ENCODE data around the gene TIAM2.

Gene TIAM2

GRCh38 chr6:155122199-155122950, 127.3 kb downstream of the TIAM2 start:
- DNase-seq (ENCODE audit: low read depth, low spot score) = no peak
- Histone ChIP-seq H3K4me3 (no peak overlapping the region), H3K36me3 (ENCODE audit: insufficient read depth, low read length) (no peaks in the 10 kb centered on the region), H3K9me3 (ENCODE audit: low read depth, low read length) (no peaks in the 10 kb centered on the region), H3K27ac (no peak overlapping the region), H3K9ac (ENCODE audit: insufficient read length) (no peak overlapping the region)
- TF ChIP-seq EZH2 (IDR thresholded peaks at IDR 0.05) = no peak

GRCh38 chr6:155123520-155123919, 128.4 kb downstream of the TIAM2 start:
- no peak for DNase-seq (ENCODE audit: low read depth, low spot score)
- no peak for TF ChIP-seq POLR2AphosphoS5 (IDR thresholded peaks at IDR 0.05; ENCODE audit: borderline replicate concordance, low read depth, low read length)
- no peak for TF ChIP-seq EZH2 (IDR thresholded peaks at IDR 0.05)
- no peak for TF ChIP-seq FOXP2 (optimal IDR thresholded peaks at IDR 0.05; ENCODE audit: control extremely low read depth, extremely low read length, insufficient read depth)
- no peaks in the 10 kb centered on the region for H3K9me3 ChIP-seq (ENCODE audit: low read depth, low read length)
- H3K9ac ChIP-seq (ENCODE audit: insufficient read length) = no peak overlapping the region
- no peak overlapping the region for H3K27ac ChIP-seq
- H3K4me3 ChIP-seq = no peak overlapping the region
- H3K36me3 ChIP-seq (ENCODE audit: insufficient read depth, low read length) = no peaks in the 10 kb centered on the region

GRCh38 chr6:155125906-155126305, 130.8 kb downstream of the TIAM2 start:
- TF ChIP-seq POLR2AphosphoS5 (IDR thresholded peaks at IDR 0.05; ENCODE audit: borderline replicate concordance, low read depth, low read length) = no peak
- no peak for TF ChIP-seq FOXP2 (optimal IDR thresholded peaks at IDR 0.05; ENCODE audit: control extremely low read depth, extremely low read length, insufficient read depth)
- no peak for TF ChIP-seq EZH2 (IDR thresholded peaks at IDR 0.05)
- H3K9ac ChIP-seq (ENCODE audit: insufficient read length) = no peak overlapping the region
- no peak for DNase-seq (ENCODE audit: low read depth, low spot score)
- H3K27ac ChIP-seq = no peak overlapping the region
- H3K36me3 ChIP-seq (ENCODE audit: insufficient read depth, low read length) = no peaks in the 10 kb centered on the region
- H3K9me3 ChIP-seq (ENCODE audit: low read depth, low read length) = no peaks in the 10 kb centered on the region
- H3K4me3 ChIP-seq = no peak overlapping the region

GRCh38 chr6:155126727-155127439, 131.8 kb downstream of the TIAM2 start:
- H3K9ac ChIP-seq (ENCODE audit: insufficient read length) = no peak overlapping the region
- H3K4me3 ChIP-seq = no peak overlapping the region
- H3K27ac ChIP-seq = no peak overlapping the region
- DNase-seq (ENCODE audit: low read depth, low spot score) = no peak
- no peaks in the 10 kb centered on the region for H3K36me3 ChIP-seq (ENCODE audit: insufficient read depth, low read length)
- TF ChIP-seq POLR2AphosphoS5 (IDR thresholded peaks at IDR 0.05; ENCODE audit: borderline replicate concordance, low read depth, low read length) = no peak
- no peak for TF ChIP-seq EZH2 (IDR thresholded peaks at IDR 0.05)
- TF ChIP-seq FOXP2 (optimal IDR thresholded peaks at IDR 0.05; ENCODE audit: control extremely low read depth, extremely low read length, insufficient read depth) = no peak
- H3K9me3 ChIP-seq (ENCODE audit: low read depth, low read length) = no peaks in the 10 kb centered on the region

GRCh38 chr6:155128977-155129376, 133.9 kb downstream of the TIAM2 start:
- no peak overlapping the region for H3K9ac ChIP-seq (ENCODE audit: insufficient read length)
- no peak overlapping the region for H3K4me3 ChIP-seq
- no peaks in the 10 kb centered on the region for H3K36me3 ChIP-seq (ENCODE audit: insufficient read depth, low read length)
- H3K27ac ChIP-seq = no peak overlapping the region
- DNase-seq (ENCODE audit: low read depth, low spot score) = no peak
- TF ChIP-seq EZH2 (IDR thresholded peaks at IDR 0.05) (no peak), FOXP2 (optimal IDR thresholded peaks at IDR 0.05; ENCODE audit: control extremely low read depth, extremely low read length, insufficient read depth) (no peak), POLR2AphosphoS5 (IDR thresholded peaks at IDR 0.05; ENCODE audit: borderline replicate concordance, low read depth, low read length) (no peak)
- no peaks in the 10 kb centered on the region for H3K9me3 ChIP-seq (ENCODE audit: low read depth, low read length)

- no peaks in the 10 kb centered on the region for H3K36me3 ChIP-seq (ENCODE audit: insufficient read depth, low read length)
- DNase-seq (ENCODE audit: low read depth, low spot score) = no peak
- H3K9ac ChIP-seq (ENCODE audit: insufficient read length) = no peak overlapping the region
- TF ChIP-seq FOXP2 (optimal IDR thresholded peaks at IDR 0.05; ENCODE audit: control extremely low read depth, extremely low read length, insufficient read depth) (no peak), POLR2AphosphoS5 (IDR thresholded peaks at IDR 0.05; ENCODE audit: borderline replicate concordance, low read depth, low read length) (no peak), EZH2 (IDR thresholded peaks at IDR 0.05) (no peak)
- no peak overlapping the region for H3K27ac ChIP-seq
- no peak overlapping the region for H3K4me3 ChIP-seq
- no peaks in the 10 kb centered on the region for H3K9me3 ChIP-seq (ENCODE audit: low read depth, low read length)
Measured at GRCh38 chr6:155129744-155130143, 134.6 kb downstream of the TIAM2 start.

GRCh38 chr6:155130161-155130853, 135.2 kb downstream of the TIAM2 start:
- Histone ChIP-seq H3K9ac (ENCODE audit: insufficient read length) (no peak overlapping the region), H3K27ac (no peak overlapping the region), H3K36me3 (ENCODE audit: insufficient read depth, low read length) (no peaks in the 10 kb centered on the region), H3K9me3 (ENCODE audit: low read depth, low read length) (no peaks in the 10 kb centered on the region), H3K4me3 (no peak overlapping the region)
- TF ChIP-seq POLR2AphosphoS5 (IDR thresholded peaks at IDR 0.05; ENCODE audit: borderline replicate concordance, low read depth, low read length) (no peak), EZH2 (IDR thresholded peaks at IDR 0.05) (no peak), FOXP2 (optimal IDR thresholded peaks at IDR 0.05; ENCODE audit: control extremely low read depth, extremely low read length, insufficient read depth) (no peak)
- no peak for DNase-seq (ENCODE audit: low read depth, low spot score)

- no peak for DNase-seq (ENCODE audit: low read depth, low spot score)
Measured at GRCh38 chr6:155132617-155133016, 137.5 kb downstream of the TIAM2 start.

More at GRCh38 chr6:155132617-155133016, 137.5 kb downstream of the TIAM2 start:
- TF ChIP-seq EZH2 (IDR thresholded peaks at IDR 0.05) = no peak
- TF ChIP-seq FOXP2 (optimal IDR thresholded peaks at IDR 0.05; ENCODE audit: control extremely low read depth, extremely low read length, insufficient read depth) = no peak
- Histone ChIP-seq H3K9ac (ENCODE audit: insufficient read length) (no peak overlapping the region), H3K9me3 (ENCODE audit: low read depth, low read length) (no peaks in the 10 kb centered on the region), H3K4me3 (no peak overlapping the region), H3K27ac (no peak overlapping the region), H3K36me3 (ENCODE audit: insufficient read depth, low read length) (no peaks in the 10 kb centered on the region)
